Hematopoietic multipotent progenitor cell treated with erythropoietin and hydrocortisone succinate and interleukin-3 and kit ligand, for 17 days (in vitro differentiated cells): ENCODE data around the gene ROPN1L.
"Not testable (repeated sequence)": the region's sequence is repeated elsewhere in the genome, so short reads cannot be mapped to it uniquely, and the experiment has no call there.

Experiments used
- DNase-seq: peaks from one replicate; pipeline ENCODE4 v3.0.0-alpha.2; 2015; ENCODE audit warnings: low spot score

ROPN1L gene

GRCh38 chr5:10478436-10478835 lies 36.8 kb downstream of the ROPN1L start:
- no peak for DNase-seq

- DNase-seq = no peak
These were observed 37.6 kb downstream of the ROPN1L start for GRCh38 chr5:10479154-10479721.

- DNase-seq = no peak
These were observed 38.7 kb downstream of the ROPN1L start for GRCh38 chr5:10480237-10480985.

- DNase-seq = no peak
These were observed 39.7 kb downstream of the ROPN1L start for GRCh38 chr5:10481241-10481935.

- DNase-seq = no peak
These were observed 41.3 kb downstream of the ROPN1L start for GRCh38 chr5:10482791-10483530.

GRCh38 chr5:10484774-10485141 lies 43.1 kb downstream of the ROPN1L start:
- no peak for DNase-seq

- peak; percentile 38 for DNase-seq
These were observed 43.6 kb downstream of the ROPN1L start for GRCh38 chr5:10485142-10485795.

- no peak for DNase-seq
These were observed 44.2 kb downstream of the ROPN1L start for GRCh38 chr5:10485897-10486296.

- no peak for DNase-seq
These were observed 45.0 kb downstream of the ROPN1L start for GRCh38 chr5:10486511-10487344.

- DNase-seq = no peak
These were observed 46.5 kb downstream of the ROPN1L start for GRCh38 chr5:10488144-10488543.

- no peak for DNase-seq
These were observed 48.2 kb downstream of the ROPN1L start for GRCh38 chr5:10489810-10490426.

GRCh38 chr5:10490927-10491672 lies 49.4 kb downstream of the ROPN1L start:
- no peak for DNase-seq

GRCh38 chr5:10491673-10492026 lies 50.0 kb downstream of the ROPN1L start:
- no peak for DNase-seq

- DNase-seq = no peak
These were observed 52.2 kb downstream of the ROPN1L start for GRCh38 chr5:10493884-10494283.

- DNase-seq = not testable (repeated sequence)
These were observed 52.8 kb downstream of the ROPN1L start for GRCh38 chr5:10494497-10494896.

- no peak for DNase-seq
These were observed 55.9 kb downstream of the ROPN1L start for GRCh38 chr5:10497554-10497953.

GRCh38 chr5:10498350-10498749 lies 56.7 kb downstream of the ROPN1L start:
- no peak for DNase-seq

GRCh38 chr5:10499066-10499465 lies 57.4 kb downstream of the ROPN1L start:
- DNase-seq = no peak

GRCh38 chr5:10499776-10500175 lies 58.1 kb downstream of the ROPN1L start:
- no peak for DNase-seq

GRCh38 chr5:10500669-10501068 lies 59.0 kb downstream of the ROPN1L start:
- DNase-seq = no peak
